ENCODE measurements around the gene IGF2BP2.
A peak's percentile ranks its signal among the peaks of the same experiment; 100 is the strongest.

The IGF2BP2 gene

DNA sequence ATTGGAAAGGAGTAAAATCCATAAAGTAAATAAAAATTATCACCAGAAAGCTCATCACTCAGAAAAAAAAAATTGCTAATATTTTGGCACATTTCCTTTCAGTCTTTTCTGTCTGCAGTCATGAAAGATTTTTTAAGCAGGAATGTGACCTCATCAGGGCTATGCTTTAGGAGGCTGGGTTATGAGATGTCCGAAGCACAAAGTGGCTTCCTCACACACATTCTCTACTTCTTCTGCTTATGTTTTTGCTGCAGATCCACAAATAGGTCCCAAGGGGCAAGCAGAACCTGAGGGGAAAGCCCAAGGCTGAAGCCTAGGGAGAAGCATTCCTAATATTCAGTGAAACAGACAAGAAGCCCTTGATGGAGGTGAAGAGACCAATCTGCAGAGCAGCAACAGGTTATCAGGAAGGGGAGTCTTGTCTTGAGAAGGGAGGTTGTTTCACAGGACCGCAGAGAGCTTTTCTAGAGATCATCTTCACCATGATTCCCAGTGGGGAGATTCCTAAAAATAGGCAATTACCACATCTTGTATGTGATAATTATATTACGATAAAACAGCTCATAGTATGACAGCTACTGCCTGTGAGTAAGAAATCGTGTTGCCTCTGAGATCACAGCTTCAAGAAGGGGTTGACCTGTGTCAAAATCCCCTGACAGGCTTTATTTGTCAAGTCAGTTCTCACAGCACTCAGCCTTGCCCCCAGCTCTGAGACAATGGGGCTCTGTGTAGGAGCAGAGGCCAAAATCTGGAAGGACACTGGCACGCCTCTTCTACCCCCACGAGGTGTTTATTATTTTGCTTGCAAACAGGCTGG lies 60.5 kb downstream of the IGF2BP2 start:
- no peak for DNase-seq

GRCh38 chr3:185763347-185764005 lies 61.4 kb downstream of the IGF2BP2 start:
- DNase-seq, result no peak

GRCh38 chr3:185760550-185760949 lies 64.3 kb downstream of the IGF2BP2 start:
- DNase-seq, result no peak

DNA sequence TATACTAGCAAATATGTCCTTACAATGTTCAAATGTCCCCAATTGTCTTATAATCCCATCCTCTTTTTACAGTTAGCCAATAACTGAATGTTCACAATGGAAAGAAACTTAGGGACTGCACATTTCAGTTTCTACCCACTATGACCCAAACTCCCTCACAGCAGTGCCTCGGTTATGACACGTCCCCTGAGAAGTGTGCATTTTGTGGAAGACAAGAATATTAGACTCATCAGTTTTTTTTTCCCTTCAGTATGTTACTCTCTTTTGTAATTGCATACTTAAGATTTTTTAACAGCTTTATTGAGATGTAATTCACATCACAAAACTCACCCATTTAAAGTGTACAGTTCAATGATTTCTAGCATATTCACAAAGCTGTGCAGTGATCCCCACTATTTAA lies 64.8 kb downstream of the IGF2BP2 start:
- no peak for DNase-seq

- no peak for DNase-seq
These were observed 65.3 kb downstream of the IGF2BP2 start for GRCh38 chr3:185759512-185759911.

DNA sequence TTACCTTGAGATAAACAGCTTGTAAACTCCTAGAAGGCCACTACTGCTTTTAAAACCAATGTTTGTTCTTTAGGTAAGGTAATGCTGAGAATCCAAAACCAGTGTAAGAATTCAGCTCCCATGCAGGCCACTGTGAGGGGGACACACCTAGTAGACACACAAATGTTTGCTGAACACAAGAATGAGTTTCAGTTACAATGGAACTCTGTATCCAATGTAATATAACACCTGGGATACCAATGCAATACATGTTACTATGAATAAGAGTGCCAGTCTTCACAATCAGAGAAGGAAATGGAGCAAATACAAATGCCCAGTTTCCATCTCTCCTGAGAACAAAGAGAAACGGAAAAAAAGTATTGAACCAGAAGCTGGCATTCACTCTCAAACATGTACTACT lies 65.9 kb downstream of the IGF2BP2 start:
- DNase-seq, result peak; percentile 80

DNA sequence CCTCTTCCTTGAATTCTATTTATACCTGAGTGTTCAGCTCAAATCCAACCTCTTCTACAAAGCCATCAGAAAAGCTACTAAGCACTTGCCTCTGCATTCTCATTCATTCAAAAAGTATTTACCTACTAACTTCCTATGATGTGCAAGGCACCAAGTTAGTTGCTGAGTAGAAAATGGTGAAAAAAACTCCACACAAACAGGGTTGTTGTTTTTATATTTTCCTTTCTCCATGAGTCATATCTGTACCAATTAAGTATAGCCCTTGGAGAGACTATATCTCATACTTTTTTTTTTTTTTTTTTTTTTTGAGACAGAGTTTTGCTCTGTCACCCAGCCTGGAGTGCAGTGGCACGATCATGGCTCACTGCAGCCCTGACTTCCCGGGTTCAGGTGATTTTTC lies 67.7 kb downstream of the IGF2BP2 start:
- no peak for DNase-seq

GRCh38 chr3:185756477-185756876 lies 68.4 kb downstream of the IGF2BP2 start:
- no peak for DNase-seq

DNA sequence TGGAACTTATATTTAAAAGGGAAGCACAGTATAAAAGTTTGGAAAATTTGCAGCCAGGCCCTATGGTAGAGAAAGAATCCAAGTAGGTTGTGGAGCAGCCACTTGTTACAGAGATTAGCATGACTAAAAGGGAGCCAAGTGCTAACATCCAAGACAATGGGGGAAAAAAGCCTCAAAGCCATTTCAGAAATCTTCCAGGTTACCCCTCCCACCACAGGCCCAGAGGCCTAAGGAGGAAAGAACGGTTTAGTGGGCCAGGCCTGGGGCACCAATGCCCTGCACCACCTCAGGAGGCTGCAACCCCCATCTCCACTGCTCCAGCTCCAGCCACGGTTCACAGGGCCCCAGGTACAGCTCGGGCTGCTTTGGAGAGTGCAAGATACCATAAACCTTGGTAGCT lies 69.9 kb downstream of the IGF2BP2 start:
- no peak for DNase-seq

DNA sequence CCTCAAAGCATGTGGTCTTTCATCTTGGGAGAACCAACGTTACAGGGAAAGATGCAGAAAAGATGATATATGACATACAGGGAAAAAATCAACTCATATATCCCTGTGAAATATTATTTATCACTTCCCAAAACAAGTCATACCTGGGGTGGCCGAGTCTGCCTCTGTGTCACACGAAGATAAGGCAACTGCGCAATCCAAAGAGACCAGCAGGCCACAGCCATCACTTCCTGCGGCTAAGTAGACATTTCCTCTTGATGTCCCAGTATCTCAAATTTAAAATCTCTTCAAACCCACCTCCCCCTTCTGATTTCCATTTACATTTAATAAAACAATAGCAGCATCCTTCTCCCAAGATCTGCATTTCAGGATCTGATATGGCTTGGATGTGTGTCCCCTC lies 71.5 kb downstream of the IGF2BP2 start:
- no peak for DNase-seq

DNA sequence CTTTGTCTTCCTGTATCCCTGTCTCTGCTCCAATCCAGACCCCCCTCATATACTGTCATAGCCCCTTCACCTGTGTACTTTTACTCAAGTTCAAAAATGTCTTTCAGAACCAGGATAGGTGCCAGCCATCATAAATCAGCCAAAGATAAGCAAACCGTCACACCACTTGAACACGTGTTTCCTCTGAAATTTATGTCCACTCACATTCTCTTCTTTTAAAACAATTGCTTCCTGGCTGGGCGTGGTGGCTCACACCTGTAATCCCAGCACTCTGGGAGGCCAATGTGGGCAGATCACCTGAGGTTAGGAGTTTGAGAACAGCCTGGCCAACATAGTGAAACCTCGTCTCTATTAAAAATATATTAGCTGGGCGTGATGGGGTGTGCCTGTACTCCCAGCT lies 74.1 kb downstream of the IGF2BP2 start:
- no peak for DNase-seq

- DNase-seq, result no peak
These were observed 74.8 kb downstream of the IGF2BP2 start for GRCh38 chr3:185750015-185750414.

DNA sequence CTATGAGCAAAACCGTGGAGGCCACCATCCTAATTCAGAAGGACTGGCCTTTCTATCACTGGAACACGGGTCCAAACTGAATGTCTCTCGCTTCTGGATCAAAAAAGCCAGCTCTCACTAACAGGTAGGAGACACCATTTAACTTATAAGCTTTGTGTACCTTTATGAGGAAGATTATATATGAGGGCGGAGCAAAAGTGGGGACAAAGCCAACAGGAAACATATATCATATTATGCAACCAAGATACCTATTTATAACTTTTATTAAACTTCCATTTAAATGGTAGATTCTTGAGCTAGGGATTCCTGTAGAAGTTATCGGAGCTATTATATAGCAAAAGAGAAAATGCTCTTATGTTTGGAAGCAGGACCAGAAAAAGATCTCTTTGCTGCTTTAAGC lies 78.4 kb downstream of the IGF2BP2 start:
- DNase-seq, result no peak

DNA sequence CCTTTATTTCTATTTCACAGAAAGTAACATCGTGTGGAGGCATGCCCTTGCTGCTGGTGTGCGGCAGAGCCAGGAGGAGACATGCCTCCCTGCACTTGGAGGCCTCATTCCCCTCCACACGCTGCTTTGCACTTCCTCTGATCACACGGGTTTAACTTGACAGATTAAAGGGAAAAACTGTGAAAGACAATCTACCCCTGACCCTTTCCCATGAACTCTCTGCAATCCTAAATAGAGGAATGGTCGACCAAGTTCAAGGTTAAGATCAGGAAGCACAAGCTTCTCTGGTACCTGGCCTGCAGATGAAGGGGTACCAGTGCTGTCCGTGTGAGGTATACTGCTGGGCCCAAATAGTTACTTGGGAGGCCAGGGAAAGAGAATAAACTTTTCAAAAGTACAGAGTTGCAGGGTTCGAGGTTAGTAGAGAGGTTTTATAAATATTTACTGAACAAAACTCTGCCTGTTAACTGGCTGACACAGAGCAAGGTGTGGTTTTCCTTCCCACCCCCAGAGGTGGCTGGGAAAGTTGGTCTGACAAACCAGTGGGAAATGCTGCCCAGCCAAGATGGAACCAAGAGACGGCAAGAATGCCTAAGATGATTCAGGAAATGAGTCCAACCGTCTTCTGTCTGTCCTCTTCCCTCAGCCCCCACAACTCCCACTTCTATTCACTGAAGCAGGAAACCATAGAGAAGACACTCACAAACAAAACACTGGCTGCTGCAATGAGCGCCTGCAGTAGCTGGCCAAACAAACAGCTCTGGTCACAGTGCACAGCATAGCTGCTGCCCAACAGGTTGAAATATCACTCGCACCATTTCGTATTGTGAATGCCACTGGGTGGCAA lies 79.6 kb downstream of the IGF2BP2 start:
- DNase-seq, result peak; percentile 6

- DNase-seq, result no peak
These were observed 83.3 kb downstream of the IGF2BP2 start for GRCh38 chr3:185741586-185741985.

DNA sequence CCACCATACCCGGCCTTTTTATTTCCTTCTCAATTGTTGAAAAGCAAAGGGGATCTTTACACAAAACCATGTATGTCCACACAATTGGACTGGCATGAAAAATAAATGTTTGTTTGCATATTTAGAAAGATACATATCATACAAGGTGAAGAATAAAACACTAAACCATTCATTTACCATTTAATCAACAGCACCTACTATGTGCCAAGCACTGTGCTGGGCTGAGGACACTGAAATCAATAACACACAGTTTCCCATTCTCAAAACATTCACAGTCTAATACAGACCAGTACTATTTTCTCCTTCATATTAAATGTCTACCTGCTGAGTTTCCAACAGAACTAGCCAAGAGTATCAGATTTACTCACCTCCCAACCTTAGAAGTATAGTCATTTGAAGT lies 84.7 kb downstream of the IGF2BP2 start:
- DNase-seq, result no peak

- no peak for DNase-seq
These were observed 85.6 kb downstream of the IGF2BP2 start for GRCh38 chr3:185739264-185739701.

- no peak for DNase-seq
These were observed 86.8 kb downstream of the IGF2BP2 start for GRCh38 chr3:185737740-185738680.

DNA sequence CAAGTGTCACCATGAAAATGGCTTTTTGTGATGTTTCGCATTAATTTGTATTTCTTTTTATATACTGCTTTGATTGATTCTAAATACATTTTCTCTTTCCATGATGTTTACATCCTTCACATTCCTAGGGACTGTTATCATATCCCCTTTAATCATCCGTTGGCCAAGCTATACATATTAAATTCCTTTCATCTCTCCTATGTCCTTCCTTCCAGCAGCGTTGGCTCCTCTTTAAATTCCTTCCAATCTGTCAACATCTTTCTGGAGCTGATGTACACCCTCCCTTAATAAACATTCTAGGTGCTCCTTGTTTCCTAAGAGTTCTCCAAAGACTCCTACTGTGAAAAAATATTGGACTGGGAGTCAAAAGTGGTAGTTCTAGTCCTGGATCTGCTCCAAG lies 87.8 kb downstream of the IGF2BP2 start:
- DNase-seq, result no peak

DNA sequence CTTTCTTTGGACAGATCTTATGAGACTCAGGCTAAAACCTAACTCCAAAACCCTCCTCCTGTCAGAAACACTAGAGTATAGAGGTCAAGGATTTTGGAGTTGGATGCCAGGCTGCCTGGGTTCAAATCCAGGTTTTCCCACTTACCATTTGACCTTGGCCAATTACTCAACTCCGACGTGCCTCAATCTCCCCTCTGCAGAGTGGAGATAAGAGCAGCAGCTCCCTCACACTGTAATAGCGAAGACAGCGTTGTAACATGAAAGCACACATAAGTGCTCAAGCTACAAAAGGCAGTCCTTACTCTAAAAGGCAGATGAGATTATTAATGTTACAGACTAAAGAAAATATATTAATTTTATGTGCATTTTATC lies 90.1 kb downstream of the IGF2BP2 start:
- no peak for DNase-seq

GRCh38 chr3:185733980-185734724 lies 90.7 kb downstream of the IGF2BP2 start:
- peak; percentile 62 for DNase-seq

DNA sequence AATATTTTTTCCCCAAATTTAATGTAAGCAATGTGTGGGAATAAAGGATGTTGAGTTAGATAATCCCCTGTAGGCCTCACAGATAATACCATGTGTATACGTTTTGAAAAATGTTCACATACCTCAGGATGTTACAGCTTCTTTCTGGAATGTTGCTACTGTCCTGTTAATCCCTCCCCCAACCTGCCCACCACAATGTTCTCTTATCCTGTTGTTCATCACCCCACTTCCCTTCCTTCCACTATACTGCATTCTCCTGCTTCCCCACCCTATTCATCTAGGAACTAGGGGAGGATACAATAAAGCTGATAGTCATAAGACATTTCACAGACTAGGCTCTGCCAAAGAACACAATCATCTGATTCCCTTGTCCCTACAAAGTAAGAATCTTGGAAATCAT lies 92.1 kb downstream of the IGF2BP2 start:
- DNase-seq, result no peak

Data from DMS153 (cell line).